D721Med (cell line): ENCODE data around the gene ATXN1.

Experiments
- DNase-seq: peaks from one replicate; pipeline ENCODE4 v3.0.0; 2011; ENCODE audit warnings: low spot score; ENCODE audit not compliant: insufficient read length
- FAIRE-seq: peaks from 2 replicates; lab custom pipeline; 2011; peaks lifted over from hg19 to GRCh38; lab: Jason Lieb, UNC
- TF ChIP-seq, protein P1 (sequence below): IDR thresholded peaks from 2 replicates; pipeline ENCODE4 v1.5.1; 2012; ENCODE audit warnings: mild to moderate bottlenecking, control low read depth; ENCODE audit not compliant: insufficient read depth; ENCODE audit errors: missing control alignments

The ATXN1 gene

DNA sequence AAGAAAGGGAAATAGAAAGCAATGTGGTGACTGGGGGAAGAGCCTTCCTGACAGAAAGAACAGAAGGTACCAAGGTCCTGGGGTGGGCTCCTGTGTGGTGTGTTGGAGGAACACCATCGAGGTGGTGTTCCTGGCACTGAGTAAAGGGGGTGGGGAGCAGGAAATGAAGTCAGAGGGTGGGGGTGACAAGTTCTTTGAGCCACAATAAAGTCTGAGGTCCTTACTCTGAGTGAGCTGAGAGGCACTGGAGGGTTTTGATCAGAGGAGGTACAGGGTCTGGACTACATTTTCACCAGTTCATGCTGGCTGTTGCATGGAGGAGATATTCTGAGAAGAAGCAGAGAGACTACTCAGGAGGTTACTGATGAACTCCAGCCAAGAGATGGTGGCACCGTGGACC is 324.7 kb downstream of the ATXN1 start:
- FAIRE-seq, result no peak
- TF ChIP-seq, protein P1, sequence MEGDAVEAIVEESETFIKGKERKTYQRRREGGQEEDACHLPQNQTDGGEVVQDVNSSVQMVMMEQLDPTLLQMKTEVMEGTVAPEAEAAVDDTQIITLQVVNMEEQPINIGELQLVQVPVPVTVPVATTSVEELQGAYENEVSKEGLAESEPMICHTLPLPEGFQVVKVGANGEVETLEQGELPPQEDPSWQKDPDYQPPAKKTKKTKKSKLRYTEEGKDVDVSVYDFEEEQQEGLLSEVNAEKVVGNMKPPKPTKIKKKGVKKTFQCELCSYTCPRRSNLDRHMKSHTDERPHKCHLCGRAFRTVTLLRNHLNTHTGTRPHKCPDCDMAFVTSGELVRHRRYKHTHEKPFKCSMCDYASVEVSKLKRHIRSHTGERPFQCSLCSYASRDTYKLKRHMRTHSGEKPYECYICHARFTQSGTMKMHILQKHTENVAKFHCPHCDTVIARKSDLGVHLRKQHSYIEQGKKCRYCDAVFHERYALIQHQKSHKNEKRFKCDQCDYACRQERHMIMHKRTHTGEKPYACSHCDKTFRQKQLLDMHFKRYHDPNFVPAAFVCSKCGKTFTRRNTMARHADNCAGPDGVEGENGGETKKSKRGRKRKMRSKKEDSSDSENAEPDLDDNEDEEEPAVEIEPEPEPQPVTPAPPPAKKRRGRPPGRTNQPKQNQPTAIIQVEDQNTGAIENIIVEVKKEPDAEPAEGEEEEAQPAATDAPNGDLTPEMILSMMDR, result no peak
- DNase-seq, result no peak

DNA sequence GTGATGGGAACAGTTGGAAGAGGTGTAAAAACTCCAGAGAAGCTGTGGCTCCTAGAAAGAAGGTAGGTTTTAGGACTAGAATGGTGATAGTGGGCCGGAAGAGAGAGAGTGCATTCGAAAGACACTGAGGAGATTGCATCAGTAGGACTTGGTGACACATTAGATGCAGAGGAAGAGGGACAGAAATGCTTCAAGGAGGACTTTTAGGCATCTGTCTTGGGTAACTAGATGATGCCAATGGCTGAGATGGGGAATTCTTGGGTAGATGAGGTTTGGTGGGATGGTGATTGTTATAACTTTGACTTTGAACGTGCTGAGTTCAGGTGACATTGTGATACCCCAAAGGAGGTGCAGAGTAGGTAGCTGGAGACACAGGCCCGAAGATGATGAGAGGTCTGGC is 326.4 kb downstream of the ATXN1 start:
- TF ChIP-seq, protein P1, result no peak
- no peak for DNase-seq
- no peak for FAIRE-seq

DNA sequence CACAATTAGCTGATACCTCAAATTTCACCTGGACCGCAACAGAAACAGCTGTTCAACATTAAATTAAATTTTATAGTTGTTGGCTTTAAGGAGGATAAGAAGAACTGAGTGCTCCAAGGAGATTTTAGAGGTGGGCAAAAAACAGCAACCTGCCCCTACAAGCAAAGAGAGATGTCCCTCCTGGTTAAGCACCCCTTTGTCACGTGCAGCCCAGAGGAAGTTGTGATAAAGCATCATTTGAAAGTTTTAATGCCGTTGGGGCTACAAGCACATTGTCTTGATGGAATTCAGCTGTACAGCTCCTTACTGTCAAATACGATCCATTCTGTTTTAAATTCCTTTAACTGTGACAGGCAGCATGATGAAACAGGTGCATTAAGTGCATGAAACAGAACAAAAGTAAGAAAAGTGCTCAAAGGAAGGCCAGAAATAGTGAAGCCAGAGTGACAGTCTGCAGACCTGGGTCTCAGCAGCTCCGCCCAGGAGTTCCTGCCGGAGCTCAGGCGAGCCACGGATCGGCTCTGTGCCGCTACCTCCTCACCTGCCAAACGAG is 327.8 kb downstream of the ATXN1 start:
- TF ChIP-seq, protein P1, result no peak
- FAIRE-seq (no peak), DNase-seq (no peak)

DNA sequence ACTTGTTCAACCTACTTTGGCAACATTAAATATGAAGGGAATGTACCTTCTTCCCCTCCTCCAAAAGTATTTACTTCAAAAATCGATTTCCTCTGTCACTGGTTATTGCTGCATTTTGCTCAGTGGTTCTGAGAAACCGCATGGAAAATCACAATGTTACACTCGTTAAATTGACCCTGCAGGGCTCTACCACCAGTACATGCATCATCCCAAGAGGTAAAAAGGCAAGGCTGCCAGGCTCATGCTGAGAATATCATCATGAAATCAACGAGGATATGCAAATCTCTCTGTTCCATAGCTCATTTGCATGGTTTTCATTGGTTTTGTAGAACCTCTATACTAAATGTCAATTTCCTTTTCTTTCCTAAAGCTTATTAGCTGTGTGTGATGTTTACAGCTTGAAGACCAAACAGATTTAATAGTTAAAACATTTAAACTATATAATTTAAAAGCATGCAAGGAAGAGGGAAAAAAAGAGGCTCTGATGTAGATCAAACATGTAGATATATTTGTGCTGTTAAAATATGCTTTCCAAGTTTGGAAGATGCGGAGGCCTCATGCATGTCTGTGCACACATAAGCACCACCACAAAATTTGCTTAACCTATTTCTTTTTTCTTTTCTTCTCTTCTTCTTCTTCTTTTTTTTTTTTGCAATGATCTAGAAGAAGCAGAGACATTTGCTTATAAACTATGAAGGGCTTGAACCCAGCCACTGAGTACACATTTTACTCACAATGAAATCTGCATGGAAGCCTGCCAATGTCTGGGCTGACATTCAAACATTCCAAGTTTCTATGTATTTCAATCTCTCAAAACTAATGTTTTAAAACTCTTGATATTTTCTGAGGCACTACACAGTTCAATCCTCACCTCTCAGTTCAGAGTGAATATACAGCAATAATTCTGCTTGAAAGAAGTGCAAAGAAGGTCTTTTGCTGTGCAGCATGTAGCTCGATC is 328.9 kb downstream of the ATXN1 start:
- TF ChIP-seq, protein P1, result no peak
- FAIRE-seq (no peak), DNase-seq (no peak)

DNA sequence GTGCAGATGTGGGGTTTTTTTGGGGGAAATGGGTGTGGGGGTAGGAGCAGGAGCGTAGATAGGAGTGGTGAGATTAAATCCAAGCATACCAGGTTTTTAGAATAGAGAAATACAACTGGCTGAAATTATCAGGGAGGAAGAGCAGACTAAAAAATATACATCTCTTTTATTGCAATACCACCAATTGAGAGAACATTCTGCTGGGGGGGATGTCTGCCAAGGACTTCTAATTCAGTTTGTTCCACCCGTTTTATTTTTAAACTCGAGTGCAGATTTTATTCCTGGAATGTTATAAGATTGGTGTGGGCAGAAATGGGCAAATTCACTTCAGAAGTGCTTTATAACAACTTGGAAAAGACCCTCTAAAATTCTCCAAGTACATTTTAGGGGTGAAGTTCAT is 330.2 kb downstream of the ATXN1 start:
- TF ChIP-seq, protein P1, result no peak
- no peak for FAIRE-seq

DNA sequence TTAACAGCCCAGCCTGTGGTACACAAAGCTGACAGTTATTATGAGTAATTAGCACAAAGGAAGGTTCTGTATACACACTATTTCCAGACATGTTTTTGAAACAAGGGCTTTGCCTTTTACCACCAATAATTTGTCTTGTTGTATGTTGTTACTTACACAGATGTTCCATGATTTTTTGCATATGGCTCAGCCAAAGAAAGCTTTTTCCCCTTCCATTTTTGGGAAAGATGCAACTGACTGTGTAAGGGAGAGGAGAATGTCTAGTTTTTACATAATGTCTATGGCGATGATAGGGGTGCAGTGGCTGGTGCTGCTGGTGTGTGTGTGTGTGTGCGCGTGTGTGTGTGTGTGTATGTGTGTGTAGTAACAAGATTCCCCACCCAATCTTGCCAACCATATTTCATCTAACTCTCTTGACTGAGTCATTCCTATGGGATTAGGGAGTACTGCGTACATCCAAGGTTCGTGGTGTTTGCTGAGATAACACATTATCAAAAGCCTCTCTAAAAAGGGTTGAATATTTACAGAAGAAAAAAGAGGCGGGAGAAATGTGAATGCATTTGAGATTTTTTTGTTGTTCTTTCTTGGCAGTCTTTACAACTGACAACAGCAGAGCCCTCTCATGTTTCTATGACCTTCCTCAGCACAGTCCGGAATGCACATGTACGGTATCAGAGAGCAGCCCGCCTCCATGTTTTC is 330.7 kb downstream of the ATXN1 start:
- TF ChIP-seq, protein P1, result no peak
- DNase-seq (no peak), FAIRE-seq (no peak)

More for the DNA sequence above, 330.2 kb downstream of the ATXN1 start:
- no peak for DNase-seq

DNA sequence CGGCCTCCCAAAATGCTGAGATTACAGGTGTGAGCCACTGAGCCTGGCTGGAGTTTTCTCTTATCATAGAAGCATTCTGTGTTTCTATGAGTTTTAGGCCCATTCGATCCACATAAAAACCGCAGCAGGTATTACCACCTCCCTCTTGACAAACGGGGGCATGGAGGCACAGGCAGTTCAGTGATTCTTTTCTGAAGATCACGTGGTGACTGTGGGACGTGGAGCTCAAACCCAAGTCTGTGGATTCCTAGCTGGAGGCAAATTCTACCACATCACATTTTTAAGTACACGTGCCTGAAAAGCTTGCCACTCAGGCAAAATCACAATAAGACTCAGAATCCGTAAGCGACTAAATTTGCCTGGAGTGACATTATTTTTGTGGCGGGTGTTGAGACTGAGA is 331.6 kb downstream of the ATXN1 start:
- DNase-seq (no peak), FAIRE-seq (no peak)
- TF ChIP-seq, protein P1, result no peak
